ENCODE measurements around the gene PGLYRP3. TPM values are rescaled to one million over a fixed set of nuclear protein-coding genes. Genes with fewer than 3 reads are reported as not detected.
A peak's percentile ranks its signal among the peaks of the same experiment; 100 is the strongest.

The PGLYRP3 gene
- polyA plus RNA-seq, 4 donors = 0.07 TPM; not detected in 3

DNA sequence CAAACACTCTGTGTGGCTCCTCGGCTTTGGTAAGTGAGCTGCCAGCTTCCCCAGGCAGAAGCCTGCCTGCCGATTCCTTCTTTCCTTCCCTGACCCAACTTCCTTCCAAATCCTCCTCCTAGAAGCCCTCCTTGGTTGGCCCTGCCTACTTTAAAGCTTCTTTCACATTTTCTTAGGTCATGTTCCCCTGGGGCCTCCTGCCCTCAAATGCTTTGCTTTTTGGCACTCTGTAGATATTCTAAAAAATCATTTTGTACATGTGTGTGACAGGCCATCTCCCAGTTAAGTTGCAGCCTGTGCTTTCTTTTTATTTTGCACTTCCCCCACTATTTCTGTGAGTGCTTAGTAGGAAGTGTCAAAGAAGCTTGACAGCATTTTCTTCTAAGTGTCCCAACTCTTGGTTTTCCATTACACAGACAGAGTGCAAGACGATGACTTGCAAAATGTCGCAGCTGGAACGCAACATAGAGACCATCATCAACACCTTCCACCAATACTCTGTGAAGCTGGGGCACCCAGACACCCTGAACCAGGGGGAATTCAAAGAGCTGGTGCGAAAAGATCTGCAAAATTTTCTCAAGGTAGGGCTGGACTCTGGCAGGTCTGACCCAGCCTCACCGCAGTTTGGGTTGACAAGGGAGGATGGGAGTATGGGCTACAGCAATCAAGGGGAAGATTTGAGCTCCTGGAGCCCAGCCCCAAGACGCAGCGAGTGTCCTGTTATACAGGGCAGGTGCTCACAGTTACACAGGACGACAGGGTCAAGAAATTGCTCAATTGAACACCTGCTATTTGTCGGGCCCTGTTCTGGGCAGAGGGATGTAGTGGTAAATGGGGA is 45.3 kb upstream of the PGLYRP3 start, which contains the start of gene S100A9:
Gene S100A9 (plus strand): TSS at position 2 of the 838 bp plus-strand sequence. CDS start 430 bp downstream, at position 432.
- no peak for DNase-seq
- WGBS, 3 donors = 62 to 75% (median 73%) methylated on average over 11 of the region's 11 CpGs
- peaks cover 0 to 5% of the 10 kb centered on the region in 2 donors for H3K9me3 ChIP-seq (ENCODE audit: control insufficient read depth in 2 of 2, insufficient read depth in 1 of 2, low read depth in 1 of 2, low read length in 1 of 2)
- H3K27ac ChIP-seq (ENCODE audit: low read depth in 1 of 3, low read length in 2 of 3) = peak within 1 kb of the TSS in 1 of 3 donors; percentile 23
- no peaks in the 10 kb centered on the region for H3K27me3 ChIP-seq (ENCODE audit: control insufficient read depth in 3 of 3, insufficient read depth in 3 of 3, low read length in 3 of 3)
- H3K36me3 ChIP-seq (ENCODE audit: control insufficient read depth in 3 of 3, insufficient read depth in 2 of 3, low read depth in 1 of 3, low read length in 3 of 3) = peaks cover 0 to 2% (median 0%) of the 10 kb centered on the region in 3 donors
- H3K4me1 ChIP-seq (ENCODE audit: control insufficient read depth in 3 of 3, insufficient read depth in 2 of 3, low read depth in 1 of 3, low read length in 2 of 3) = peaks cover 0 to 43% (median 0%) of the 10 kb centered on the region in 3 donors
- H3K4me3 ChIP-seq (ENCODE audit: low read depth in 1 of 3, low read length in 3 of 3) = no peak within 1 kb of the TSS
- no peak for FAIRE-seq

DNA sequence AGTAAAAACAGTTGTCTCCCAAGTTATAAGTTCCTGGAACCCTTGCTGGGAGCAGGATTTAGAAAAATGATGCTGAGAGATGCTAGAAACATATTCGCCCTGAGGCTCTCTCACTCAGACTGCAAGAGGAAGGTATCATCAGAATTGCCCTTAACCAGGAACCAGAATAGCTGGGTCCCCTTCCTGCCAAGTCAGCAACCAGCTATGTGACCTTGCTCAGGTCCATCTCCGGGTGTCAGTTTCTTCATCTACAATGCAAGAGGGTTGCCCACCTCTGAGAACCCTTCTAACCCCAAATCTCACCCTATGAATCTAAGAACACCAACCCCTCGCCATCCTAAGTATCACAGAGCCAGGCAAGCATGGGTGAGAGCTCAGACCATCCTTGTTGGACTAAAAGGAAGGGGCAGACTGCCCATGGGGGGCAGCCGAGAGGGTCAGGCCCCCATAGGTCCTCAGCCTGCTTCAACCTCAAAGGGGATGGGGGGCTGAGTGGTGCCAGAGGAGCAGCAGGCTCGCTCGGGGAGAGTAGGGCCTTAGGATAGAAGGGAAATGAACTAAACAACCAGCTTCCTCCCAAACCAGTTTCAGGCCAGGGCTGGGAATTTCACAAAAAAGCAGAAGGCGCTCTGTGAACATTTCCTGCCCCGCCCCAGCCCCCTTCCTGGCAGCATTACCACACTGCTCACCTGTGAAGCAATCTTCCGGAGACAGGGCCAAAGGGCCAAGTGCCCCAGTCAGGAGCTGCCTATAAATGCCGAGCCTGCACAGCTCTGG is 44.5 kb upstream of the PGLYRP3 start:
- peaks cover 0 to 35% (median 0%) of the 10 kb centered on the region in 3 donors for H3K4me1 ChIP-seq (ENCODE audit: control insufficient read depth in 3 of 3, insufficient read depth in 2 of 3, low read depth in 1 of 3, low read length in 2 of 3)
- DNase-seq = peak; percentile 34 to 77
- no peak for FAIRE-seq
- no peak overlapping the region for H3K4me3 ChIP-seq (ENCODE audit: low read depth in 1 of 3, low read length in 3 of 3)
- WGBS, 3 donors = 45 to 54% (median 50%) methylated on average over 9 to 10 of the region's 10 CpGs
- no peaks in the 10 kb centered on the region for H3K27me3 ChIP-seq (ENCODE audit: control insufficient read depth in 3 of 3, insufficient read depth in 3 of 3, low read length in 3 of 3)
- peaks cover 0 to 2% (median 0%) of the 10 kb centered on the region in 3 donors for H3K36me3 ChIP-seq (ENCODE audit: control insufficient read depth in 3 of 3, insufficient read depth in 2 of 3, low read depth in 1 of 3, low read length in 3 of 3)
- peak overlapping the region in 1 of 3 donors; percentile 23 for H3K27ac ChIP-seq (ENCODE audit: low read depth in 1 of 3, low read length in 2 of 3)
- peaks cover 0 to 5% of the 10 kb centered on the region in 2 donors for H3K9me3 ChIP-seq (ENCODE audit: control insufficient read depth in 2 of 2, insufficient read depth in 1 of 2, low read depth in 1 of 2, low read length in 1 of 2)

DNA sequence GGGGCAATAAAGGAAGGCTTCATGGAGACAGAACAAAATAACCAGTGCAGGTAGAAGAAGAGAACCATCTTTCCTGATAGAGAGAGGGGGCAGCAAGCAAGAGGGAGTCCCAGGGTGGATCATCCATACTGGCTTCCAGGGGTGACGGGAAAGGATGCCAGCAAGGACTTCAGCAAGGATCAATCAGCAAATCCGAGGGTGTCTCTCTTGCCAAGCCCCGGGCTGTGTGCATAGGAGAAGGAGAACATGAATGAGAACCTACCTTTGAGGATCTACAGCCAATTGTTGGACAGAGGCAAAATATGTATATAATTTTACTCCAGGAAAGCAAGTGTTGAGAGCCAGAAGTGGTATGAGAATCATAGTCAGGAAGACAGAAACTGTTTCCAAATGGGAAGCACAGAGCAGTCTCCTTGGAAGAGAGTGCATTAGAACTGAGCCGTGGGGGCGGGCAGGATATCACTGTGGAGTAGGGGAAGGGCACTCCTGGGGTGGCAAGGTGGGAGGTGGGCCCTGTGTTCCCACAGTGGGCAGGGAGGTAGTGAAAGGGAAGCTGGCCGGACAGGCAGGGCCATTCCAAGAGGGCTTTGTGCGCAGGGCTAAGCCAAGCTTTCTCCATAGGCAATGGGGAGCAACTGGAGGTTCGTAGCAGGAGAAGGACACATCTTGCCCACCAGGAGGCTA is 43.8 kb upstream of the PGLYRP3 start:
- Histone ChIP-seq H3K36me3 (ENCODE audit: control insufficient read depth in 3 of 3, insufficient read depth in 2 of 3, low read depth in 1 of 3, low read length in 3 of 3) (peaks cover 0 to 2% (median 0%) of the 10 kb centered on the region in 3 donors), H3K9me3 (ENCODE audit: control insufficient read depth in 2 of 2, insufficient read depth in 1 of 2, low read depth in 1 of 2, low read length in 1 of 2) (peaks cover 0 to 5% of the 10 kb centered on the region in 2 donors), H3K4me3 (ENCODE audit: low read depth in 1 of 3, low read length in 3 of 3) (no peak overlapping the region), H3K27me3 (ENCODE audit: control insufficient read depth in 3 of 3, insufficient read depth in 3 of 3, low read length in 3 of 3) (no peaks in the 10 kb centered on the region), H3K4me1 (ENCODE audit: control insufficient read depth in 3 of 3, insufficient read depth in 2 of 3, low read depth in 1 of 3, low read length in 2 of 3) (peaks cover 0 to 30% (median 0%) of the 10 kb centered on the region in 3 donors), H3K27ac (ENCODE audit: low read depth in 1 of 3, low read length in 2 of 3) (no peak overlapping the region)
- WGBS, 3 donors = 83 to 90% (median 89%) methylated on average over 8 of the region's 8 CpGs
- DNase-seq (no peak), FAIRE-seq (no peak)

DNA sequence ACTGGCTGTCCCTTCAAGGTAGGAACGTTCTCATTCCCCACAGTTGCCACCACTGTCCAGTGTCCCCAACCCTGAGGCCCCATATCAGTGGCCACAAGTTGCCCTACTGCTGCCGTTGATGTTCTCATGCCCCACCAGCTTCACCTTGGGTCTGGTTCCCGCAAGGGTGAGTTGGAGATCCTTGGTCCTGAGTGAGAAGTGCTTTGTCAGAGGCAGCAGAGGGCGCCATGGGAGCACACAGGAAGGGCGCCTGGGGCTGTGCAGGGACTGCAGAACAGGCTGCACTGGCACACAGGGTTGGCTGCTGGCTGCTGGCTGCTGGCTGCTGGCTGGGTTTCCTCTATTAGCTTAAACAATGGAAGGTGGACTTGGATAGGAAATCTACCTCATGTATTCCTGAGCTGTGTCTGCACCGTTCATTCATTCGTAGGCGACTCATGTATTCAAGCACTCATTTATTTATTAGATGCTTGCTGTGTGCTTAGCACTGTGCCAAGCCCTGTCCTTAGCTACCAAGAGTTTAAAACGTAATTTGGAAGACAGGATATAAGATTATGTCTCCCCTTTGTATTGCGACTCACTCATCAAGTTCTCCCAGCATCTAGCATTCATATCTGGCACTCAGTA is 42.8 kb upstream of the PGLYRP3 start:
- Histone ChIP-seq H3K4me3 (ENCODE audit: low read depth in 1 of 3, low read length in 3 of 3) (no peak overlapping the region), H3K9me3 (ENCODE audit: control insufficient read depth in 2 of 2, insufficient read depth in 1 of 2, low read depth in 1 of 2, low read length in 1 of 2) (peaks cover 0 to 5% of the 10 kb centered on the region in 2 donors), H3K27me3 (ENCODE audit: control insufficient read depth in 3 of 3, insufficient read depth in 3 of 3, low read length in 3 of 3) (no peaks in the 10 kb centered on the region), H3K4me1 (ENCODE audit: control insufficient read depth in 3 of 3, insufficient read depth in 2 of 3, low read depth in 1 of 3, low read length in 2 of 3) (peaks cover 0 to 24% (median 0%) of the 10 kb centered on the region in 3 donors), H3K36me3 (ENCODE audit: control insufficient read depth in 3 of 3, insufficient read depth in 2 of 3, low read depth in 1 of 3, low read length in 3 of 3) (no peaks in the 10 kb centered on the region), H3K27ac (ENCODE audit: low read depth in 1 of 3, low read length in 2 of 3) (no peak overlapping the region)
- 36 to 44% (median 39%) methylated on average over 10 of the region's 10 CpGs for WGBS, 3 donors
- peak; percentile 56 to 71 for DNase-seq
- no peak for FAIRE-seq

DNA sequence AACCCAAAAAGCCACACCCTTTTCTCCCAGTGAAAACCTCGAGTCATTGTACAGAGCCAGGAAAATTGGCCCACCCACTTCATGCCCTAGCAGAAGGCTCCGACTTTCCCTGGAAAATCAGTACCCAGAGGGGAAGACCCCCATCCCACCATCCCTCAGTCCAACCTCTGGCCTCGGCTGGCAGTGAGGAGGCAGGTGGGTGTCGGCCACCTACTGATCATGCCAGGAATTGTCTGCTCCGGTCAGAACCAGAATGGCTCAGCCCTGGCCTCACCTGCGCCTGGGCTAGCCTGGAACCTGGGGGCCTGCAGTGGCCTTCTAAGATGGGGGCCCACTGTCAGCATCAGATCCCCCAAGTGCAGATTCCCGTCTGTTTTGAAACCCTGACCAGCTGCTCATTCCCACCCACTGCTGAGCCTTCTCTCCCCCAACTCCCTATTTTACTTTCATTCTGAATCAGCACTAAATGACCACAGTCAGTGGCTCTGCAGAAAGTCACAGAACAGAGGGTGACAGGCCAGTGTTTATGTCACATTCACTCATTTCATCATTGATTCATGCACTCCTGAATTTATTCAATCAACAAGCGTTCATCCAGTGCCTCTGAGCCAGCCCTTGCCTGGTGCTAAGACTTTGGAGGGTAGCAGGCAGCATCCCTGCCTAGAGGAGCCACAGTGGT is 41.9 kb upstream of the PGLYRP3 start:
- Histone ChIP-seq H3K9me3 (ENCODE audit: control insufficient read depth in 2 of 2, insufficient read depth in 1 of 2, low read depth in 1 of 2, low read length in 1 of 2) (peaks cover 0 to 5% of the 10 kb centered on the region in 2 donors), H3K27me3 (ENCODE audit: control insufficient read depth in 3 of 3, insufficient read depth in 3 of 3, low read length in 3 of 3) (no peaks in the 10 kb centered on the region), H3K27ac (ENCODE audit: low read depth in 1 of 3, low read length in 2 of 3) (no peak overlapping the region), H3K4me1 (ENCODE audit: control insufficient read depth in 3 of 3, insufficient read depth in 2 of 3, low read depth in 1 of 3, low read length in 2 of 3) (peaks cover 0 to 17% (median 0%) of the 10 kb centered on the region in 3 donors), H3K4me3 (ENCODE audit: low read depth in 1 of 3, low read length in 3 of 3) (no peak overlapping the region), H3K36me3 (ENCODE audit: control insufficient read depth in 3 of 3, insufficient read depth in 2 of 3, low read depth in 1 of 3, low read length in 3 of 3) (no peaks in the 10 kb centered on the region)
- DNase-seq (no peak), FAIRE-seq (no peak)
- WGBS, 3 donors = 34 to 63% (median 45%) methylated on average over 8 of the region's 8 CpGs

DNA sequence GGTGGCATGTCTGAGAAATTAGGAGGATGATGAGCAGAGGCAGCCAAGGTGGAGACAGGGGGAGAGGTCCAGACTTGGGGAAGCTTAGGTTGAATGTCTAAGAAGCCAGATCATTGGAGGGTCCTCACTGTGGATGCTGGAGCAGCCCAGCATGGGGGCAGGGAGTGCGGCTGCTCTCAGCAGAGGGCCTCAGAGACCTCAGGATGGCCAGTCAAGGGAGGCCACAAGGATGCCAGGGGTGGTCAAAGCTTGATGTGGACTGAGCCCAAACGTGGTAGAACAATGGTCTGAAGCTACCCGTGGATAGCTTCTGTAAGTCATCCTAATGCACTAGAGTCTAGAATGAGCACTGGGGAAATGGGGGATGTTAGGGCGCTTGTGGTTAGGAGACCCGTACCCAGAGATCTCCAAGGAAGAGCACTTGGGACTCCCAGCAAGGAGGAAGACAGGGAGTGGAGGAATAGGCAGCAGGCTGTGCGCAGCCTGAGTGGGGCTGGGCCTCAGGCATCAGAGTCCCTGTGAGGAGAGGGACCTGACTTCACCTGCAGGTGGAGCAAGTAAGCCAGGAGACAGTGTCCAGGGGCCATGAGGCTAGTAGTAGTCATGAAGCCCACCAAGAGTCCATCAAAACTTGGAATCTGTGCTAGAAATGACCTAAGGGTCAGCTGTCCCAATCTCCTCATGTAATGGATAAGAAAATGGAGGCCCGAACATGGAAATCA is 40.6 kb upstream of the PGLYRP3 start:
- Histone ChIP-seq H3K36me3 (ENCODE audit: control insufficient read depth in 3 of 3, insufficient read depth in 2 of 3, low read depth in 1 of 3, low read length in 3 of 3) (no peaks in the 10 kb centered on the region), H3K4me3 (ENCODE audit: low read depth in 1 of 3, low read length in 3 of 3) (no peak overlapping the region), H3K27ac (ENCODE audit: low read depth in 1 of 3, low read length in 2 of 3) (no peak overlapping the region), H3K9me3 (ENCODE audit: control insufficient read depth in 2 of 2, insufficient read depth in 1 of 2, low read depth in 1 of 2, low read length in 1 of 2) (peaks cover 0 to 5% of the 10 kb centered on the region in 2 donors), H3K27me3 (ENCODE audit: control insufficient read depth in 3 of 3, insufficient read depth in 3 of 3, low read length in 3 of 3) (no peaks in the 10 kb centered on the region), H3K4me1 (ENCODE audit: control insufficient read depth in 3 of 3, insufficient read depth in 2 of 3, low read depth in 1 of 3, low read length in 2 of 3) (peaks cover 0 to 14% (median 0%) of the 10 kb centered on the region in 3 donors)
- 72 to 82% (median 78%) methylated on average over 7 of the region's 7 CpGs for WGBS, 3 donors
- no peak for DNase-seq
- no peak for FAIRE-seq

DNA sequence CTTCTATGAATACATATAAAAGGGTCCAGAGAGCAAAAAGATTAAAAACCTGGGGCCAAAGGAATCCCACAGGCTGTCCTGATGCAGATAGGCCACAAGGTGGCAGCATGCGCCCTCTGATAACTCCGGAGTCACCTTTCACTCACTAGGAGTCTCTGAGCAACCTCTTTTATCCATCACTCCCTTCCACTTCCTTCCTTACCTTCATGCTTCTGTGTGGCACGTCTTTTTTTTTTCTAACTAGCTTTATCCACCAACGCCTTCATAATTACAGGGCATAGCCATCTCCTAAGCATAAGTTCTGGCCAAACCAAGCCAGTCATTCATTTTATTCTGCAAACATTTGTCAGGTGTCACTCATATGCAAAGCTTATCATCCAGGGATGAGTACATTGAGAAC is 39.8 kb upstream of the PGLYRP3 start:
- DNase-seq = peak; percentile 64 to 75
- Histone ChIP-seq H3K4me1 (ENCODE audit: control insufficient read depth in 3 of 3, insufficient read depth in 2 of 3, low read depth in 1 of 3, low read length in 2 of 3) (peaks cover 0 to 6% (median 0%) of the 10 kb centered on the region in 3 donors), H3K9me3 (ENCODE audit: control insufficient read depth in 2 of 2, insufficient read depth in 1 of 2, low read depth in 1 of 2, low read length in 1 of 2) (peaks cover 0 to 5% of the 10 kb centered on the region in 2 donors), H3K27me3 (ENCODE audit: control insufficient read depth in 3 of 3, insufficient read depth in 3 of 3, low read length in 3 of 3) (no peaks in the 10 kb centered on the region), H3K27ac (ENCODE audit: low read depth in 1 of 3, low read length in 2 of 3) (no peak overlapping the region), H3K36me3 (ENCODE audit: control insufficient read depth in 3 of 3, insufficient read depth in 2 of 3, low read depth in 1 of 3, low read length in 3 of 3) (no peaks in the 10 kb centered on the region), H3K4me3 (ENCODE audit: low read depth in 1 of 3, low read length in 3 of 3) (no peak overlapping the region)
- FAIRE-seq = no peak
- 0 to 1% (median 1%) methylated on average over 4 of the region's 4 CpGs for WGBS, 3 donors

Data from small intestine (tissue), 7 donors.